ENCODE data around the gene WARS2. TPM values are rescaled to one million over a fixed set of nuclear protein-coding genes. Genes with fewer than 3 reads are reported as not detected.

WARS2 gene
- total RNA-seq, 1 experiment from 2014 or later = 17.6 TPM

- Histone ChIP-seq H3F3A (ENCODE audit: insufficient read depth, low read depth) (no peaks in the 10 kb centered on the region), H3K4me3 (no peak overlapping the region), H4K20me1 (ENCODE audit: insufficient read depth) (no peaks in the 10 kb centered on the region), H2AFZ (no peak overlapping the region), H3K36me3 (ENCODE audit: low read depth) (no peaks in the 10 kb centered on the region), H3K79me2 (ENCODE audit: low read depth) (no peaks in the 10 kb centered on the region), H3K9me2 (ENCODE audit: insufficient read depth) (no peaks in the 10 kb centered on the region), H3K27ac (no peak overlapping the region), H3K27me3 (ENCODE audit: insufficient read depth, low read depth) (peaks cover 54% of the 10 kb centered on the region), H3K4me2 (no peak overlapping the region), H3K4me1 (replicated peaks; ENCODE audit: insufficient read depth) (no peaks in the 10 kb centered on the region), H3K9me3 (ENCODE audit: insufficient read depth, low read depth) (no peaks in the 10 kb centered on the region)
- DNase-seq = no peak
- intact Hi-C loops (cut with micrococcal nuclease; ENCODE audit: unreplicated experiment) = no loop called here
- TF ChIP-seq EZH2 (IDR thresholded peaks at IDR 0.05; ENCODE audit: low read depth) = no peak
- no peak for TF ChIP-seq CTCF (conservative IDR thresholded peaks at IDR 0.05)
- ChIA-PET CTCF (interaction anchor here (0.6 kb wide), 1 partner anchor 225 kb away, joined by 4 read pairs; no protein-coding TSS in a partner anchor), POLR2A (ENCODE audit: unreplicated experiment) (no interaction called here)
- BruUV-seq (replicated peaks) = no TSS peak
Observed at GRCh38 chr1:118992237-118992825, 148.1 kb downstream of the WARS2 start.

DNA sequence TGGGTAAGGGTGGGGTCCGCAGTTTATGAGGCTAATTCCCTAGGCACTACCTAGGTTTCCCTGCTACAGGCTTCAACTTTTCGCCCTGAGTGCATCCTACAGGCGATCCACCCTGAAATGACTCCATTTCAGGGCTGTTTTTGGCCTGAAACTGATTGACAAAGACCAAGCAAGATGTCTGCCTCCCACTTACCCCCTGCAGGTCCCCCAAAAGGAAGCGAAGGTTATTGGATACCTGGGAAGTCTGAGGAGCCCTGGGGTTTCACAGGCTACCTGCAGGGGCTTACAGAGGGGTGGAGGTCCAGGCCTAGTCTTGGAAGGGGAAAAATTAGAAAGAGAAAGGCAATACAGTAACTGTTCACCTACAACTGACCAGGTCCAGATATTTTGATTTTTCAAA, 149.0 kb downstream of the WARS2 start:
- ChIA-PET CTCF (no interaction called here), POLR2A (ENCODE audit: unreplicated experiment) (no interaction called here)
- H2AFZ ChIP-seq = no peak overlapping the region
- H3K4me1 ChIP-seq (replicated peaks; ENCODE audit: insufficient read depth) = no peaks in the 10 kb centered on the region
- no peaks in the 10 kb centered on the region for H4K20me1 ChIP-seq (ENCODE audit: insufficient read depth)
- no peaks in the 10 kb centered on the region for H3K9me3 ChIP-seq (ENCODE audit: insufficient read depth, low read depth)
- no peak overlapping the region for H3K27ac ChIP-seq
- H3K36me3 ChIP-seq (ENCODE audit: low read depth) = no peaks in the 10 kb centered on the region
- no peak for DNase-seq
- H3K79me2 ChIP-seq (ENCODE audit: low read depth) = no peaks in the 10 kb centered on the region
- BruUV-seq (replicated peaks) = no TSS peak
- no peak for TF ChIP-seq EZH2 (IDR thresholded peaks at IDR 0.05; ENCODE audit: low read depth)
- no peak for TF ChIP-seq CTCF (conservative IDR thresholded peaks at IDR 0.05)
- H3F3A ChIP-seq (ENCODE audit: insufficient read depth, low read depth) = no peaks in the 10 kb centered on the region
- intact Hi-C loops (cut with micrococcal nuclease; ENCODE audit: unreplicated experiment) = no loop called here
- H3K27me3 ChIP-seq (ENCODE audit: insufficient read depth, low read depth) = peaks cover 62% of the 10 kb centered on the region
- no peak overlapping the region for H3K4me3 ChIP-seq
- no peak overlapping the region for H3K4me2 ChIP-seq
- H3K9me2 ChIP-seq (ENCODE audit: insufficient read depth) = no peaks in the 10 kb centered on the region

DNA sequence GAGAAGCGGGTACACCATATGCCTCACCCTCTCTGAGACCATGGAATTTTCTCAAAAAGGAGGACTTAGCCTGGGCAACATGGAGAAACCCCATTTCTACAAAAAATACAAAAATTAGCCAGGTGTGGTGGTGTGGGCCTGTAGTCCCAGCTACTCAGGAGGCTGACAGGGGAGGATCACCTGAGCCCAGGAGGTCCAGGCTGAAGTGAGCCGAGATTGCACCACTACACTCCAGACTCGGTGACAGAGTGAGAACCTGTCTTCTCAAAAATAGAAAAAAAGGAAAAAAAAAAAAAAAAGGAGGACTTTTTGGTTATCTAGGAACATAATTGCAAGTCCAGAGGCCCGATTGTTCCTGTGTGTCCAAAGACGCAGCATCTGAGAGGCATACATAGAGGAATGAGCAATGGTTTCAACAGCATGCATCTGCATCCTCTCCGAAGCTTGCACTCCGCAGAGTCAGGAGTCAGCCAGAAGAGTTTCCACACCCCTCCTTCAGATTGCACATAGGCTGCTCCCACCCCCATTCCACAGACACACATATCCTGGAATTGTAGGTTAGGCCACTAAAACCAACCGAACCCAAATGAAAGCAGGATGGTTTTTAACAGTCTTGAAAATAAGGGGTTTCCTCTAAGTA, 149.8 kb downstream of the WARS2 start:
- no peaks in the 10 kb centered on the region for H3K79me2 ChIP-seq (ENCODE audit: low read depth)
- POLR2A ChIA-PET (ENCODE audit: unreplicated experiment) = no interaction called here
- no peak overlapping the region for H3K4me2 ChIP-seq
- H3F3A ChIP-seq (ENCODE audit: insufficient read depth, low read depth) = no peaks in the 10 kb centered on the region
- no peak for TF ChIP-seq EZH2 (IDR thresholded peaks at IDR 0.05; ENCODE audit: low read depth)
- TF ChIP-seq CTCF (conservative IDR thresholded peaks at IDR 0.05) = no peak
- H3K36me3 ChIP-seq (ENCODE audit: low read depth) = no peaks in the 10 kb centered on the region
- DNase-seq = no peak
- no peaks in the 10 kb centered on the region for H3K4me1 ChIP-seq (replicated peaks; ENCODE audit: insufficient read depth)
- intact Hi-C loops (cut with micrococcal nuclease; ENCODE audit: unreplicated experiment) = no loop called here
- no peaks in the 10 kb centered on the region for H3K9me2 ChIP-seq (ENCODE audit: insufficient read depth)
- peaks cover 70% of the 10 kb centered on the region for H3K27me3 ChIP-seq (ENCODE audit: insufficient read depth, low read depth)
- no peak overlapping the region for H3K4me3 ChIP-seq
- no peak overlapping the region for H2AFZ ChIP-seq
- no peaks in the 10 kb centered on the region for H3K9me3 ChIP-seq (ENCODE audit: insufficient read depth, low read depth)
- H4K20me1 ChIP-seq (ENCODE audit: insufficient read depth) = no peaks in the 10 kb centered on the region
- CTCF ChIA-PET = interaction anchor here (0.6 kb wide), 1 partner anchor 47 kb away, joined by 6 read pairs; no protein-coding TSS in a partner anchor
- no peak overlapping the region for H3K27ac ChIP-seq
- no TSS peak for BruUV-seq (replicated peaks)

Data from PC-9 (cell line).